ENCODE data around the gene JAKMIP1. TPM values are rescaled to one million over a fixed set of nuclear protein-coding genes. Genes with fewer than 3 reads are reported as not detected.

The JAKMIP1 gene
- total and polyA plus RNA-seq, 2 of the 13 experiments (the other 11 are each of a cell fraction or from before 2014, with no cell fraction given) = not detected

DNA sequence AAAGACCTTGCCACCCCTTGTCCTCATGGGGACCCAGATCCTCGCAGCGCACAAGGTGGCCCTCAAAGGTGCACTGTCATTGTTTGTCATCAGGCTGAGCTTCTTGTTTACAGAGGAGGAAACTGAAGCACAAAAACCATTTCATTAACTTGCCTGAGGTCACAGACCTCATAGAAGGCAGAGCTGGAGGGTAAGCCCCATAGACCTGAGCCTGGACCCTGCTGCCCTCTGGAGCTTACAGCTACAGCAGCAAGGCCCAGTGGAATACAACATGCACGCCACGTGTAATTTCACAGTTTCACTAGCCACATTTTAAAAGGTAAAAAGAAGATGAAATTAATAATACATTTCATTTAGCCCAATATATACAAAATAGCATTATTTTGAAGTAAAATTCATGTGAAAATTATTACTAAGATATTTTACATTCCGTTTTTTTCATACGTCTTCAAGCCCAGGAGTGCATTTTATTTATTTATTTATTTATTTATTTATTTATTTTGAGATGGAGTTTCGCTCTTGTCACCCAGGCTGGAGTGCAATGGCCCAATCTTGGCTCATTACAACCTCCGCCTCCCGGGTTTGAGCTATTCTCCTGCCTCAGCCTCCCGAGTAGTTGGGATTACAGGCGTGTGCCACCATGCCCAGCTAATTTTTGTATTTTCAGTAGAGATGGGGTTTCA, 8.8 kb downstream of the JAKMIP1 start (continued):
- TF ChIP-seq MAX (IDR thresholded peaks at IDR 0.05) (0 out of 2 replicates have a peak, but pooled peaks have one; percentile 23), NFE2L2 (IDR thresholded peaks at IDR 0.05; ENCODE audit: low read length) (peak; percentile 40; the same call in 1 of the 2 replicates), ZNF446 (CRISPR knock-in tag; IDR thresholded peaks at IDR 0.05) (no peak), ZNF230 (CRISPR knock-in tag; IDR thresholded peaks at IDR 0.05) (no peak)

- TF ChIP-seq, protein P1, sequence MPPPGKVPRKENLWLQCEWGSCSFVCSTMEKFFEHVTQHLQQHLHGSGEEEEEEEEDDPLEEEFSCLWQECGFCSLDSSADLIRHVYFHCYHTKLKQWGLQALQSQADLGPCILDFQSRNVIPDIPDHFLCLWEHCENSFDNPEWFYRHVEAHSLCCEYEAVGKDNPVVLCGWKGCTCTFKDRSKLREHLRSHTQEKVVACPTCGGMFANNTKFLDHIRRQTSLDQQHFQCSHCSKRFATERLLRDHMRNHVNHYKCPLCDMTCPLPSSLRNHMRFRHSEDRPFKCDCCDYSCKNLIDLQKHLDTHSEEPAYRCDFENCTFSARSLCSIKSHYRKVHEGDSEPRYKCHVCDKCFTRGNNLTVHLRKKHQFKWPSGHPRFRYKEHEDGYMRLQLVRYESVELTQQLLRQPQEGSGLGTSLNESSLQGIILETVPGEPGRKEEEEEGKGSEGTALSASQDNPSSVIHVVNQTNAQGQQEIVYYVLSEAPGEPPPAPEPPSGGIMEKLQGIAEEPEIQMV (CRISPR knock-in tag; IDR thresholded peaks at IDR 0.05; ENCODE audit: low read depth) = no peak
- TF ChIP-seq MXD4 (CRISPR knock-in tag; IDR thresholded peaks at IDR 0.05) = no peak
- TF ChIP-seq JDP2 (CRISPR knock-in tag; IDR thresholded peaks at IDR 0.05; ENCODE audit: borderline replicate concordance) = no peak
- no peak for TF ChIP-seq MBNL3 (CRISPR knock-in tag; conservative IDR thresholded peaks at IDR 0.05)
- TF ChIP-seq KDM6A (CRISPR knock-in tag; IDR thresholded peaks at IDR 0.05; ENCODE audit: low read depth) = no peak
- TF ChIP-seq PAWR (CRISPR knock-in tag; IDR thresholded peaks at IDR 0.05; ENCODE audit: borderline replicate concordance) = no peak
- no peak for TF ChIP-seq REXO4 (CRISPR knock-in tag; IDR thresholded peaks at IDR 0.05; ENCODE audit: borderline replicate concordance)
- no peak for TF ChIP-seq MTA3 (CRISPR knock-in tag; IDR thresholded peaks at IDR 0.05)
- no peak for TF ChIP-seq U2AF2 (IDR thresholded peaks at IDR 0.05; ENCODE audit: low read depth, low read length)
- TF ChIP-seq GABPA (IDR thresholded peaks at IDR 0.05; ENCODE audit: low read depth, low read length) = no peak
- no peak for TF ChIP-seq GABPA (CRISPR knock-in tag; IDR thresholded peaks at IDR 0.05; ENCODE audit: low read depth)
- no peak for TF ChIP-seq TOE1 (CRISPR knock-in tag; IDR thresholded peaks at IDR 0.05)
- TF ChIP-seq ZNF552 (CRISPR knock-in tag; IDR thresholded peaks at IDR 0.05; ENCODE audit: borderline replicate concordance) = no peak
- no peak for TF ChIP-seq ZNF614 (CRISPR knock-in tag; IDR thresholded peaks at IDR 0.05; ENCODE audit: borderline replicate concordance)
- TF ChIP-seq FOSL2 (CRISPR knock-in tag; IDR thresholded peaks at IDR 0.05) = no peak
- no peak for TF ChIP-seq ZNF670 (CRISPR knock-in tag; IDR thresholded peaks at IDR 0.05; ENCODE audit: borderline replicate concordance)
- TF ChIP-seq ZNF768 (CRISPR knock-in tag; IDR thresholded peaks at IDR 0.05) = no peak
- POLR2A ChIA-PET = no interaction called here
- no peaks in the 10 kb centered on the region for H3K79me2 ChIP-seq (ENCODE audit: insufficient read depth, low read length)
- CTCF ChIA-PET (ENCODE audit: low intra/inter-chr PET ratio, low total read pairs) = no interaction called here
- H3K36me3 ChIP-seq (replicated peaks in 1 of 2; ENCODE audit: control insufficient read depth in 1 of 2, insufficient read depth in 2 of 2, low read length in 2 of 2) = no peaks in the 10 kb centered on the region
- intact Hi-C loops (cut with micrococcal nuclease; ENCODE audit: unreplicated experiment) = loop anchor here (10.0 kb wide), 1 partner anchor 196 kb away; no protein-coding TSS in a partner anchor
- WGBS (ENCODE audit: low lambda C conversion rate) = 0% methylated on average over 2 of the region's 8 CpGs
- H3K27me3 ChIP-seq (ENCODE audit: control insufficient read depth in 1 of 2, insufficient read depth in 2 of 2, low read length in 2 of 2) = peaks cover 2 to 27% of the 10 kb centered on the region in 2 experiments; a peak in 3 of 5 replicates
- no peak overlapping the region for H3K9ac ChIP-seq (ENCODE audit: insufficient read depth, low read depth, low read length)
- 0 out of 2 replicates have a peak, but pooled peaks cover 6% of the 10 kb centered on the region for H3K4me1 ChIP-seq (ENCODE audit: insufficient read depth, low read length)
- H3K9me3 ChIP-seq (ENCODE audit: low read length) = no peaks in the 10 kb centered on the region
- no peak overlapping the region for H3K4me2 ChIP-seq (ENCODE audit: low read depth, low read length)
- no TSS peak for BruUV-seq (replicated peaks)
- no peak overlapping the region for H3K27ac ChIP-seq (ENCODE audit: extremely low read length, insufficient read depth, low read length)
- FAIRE-seq = no peak
- no peak overlapping the region for H3K4me3 ChIP-seq (replicated peaks in 1 of 3; ENCODE audit: insufficient read depth in 1 of 3, low read depth in 2 of 3, low read length in 3 of 3)
- H4K20me1 ChIP-seq (ENCODE audit: insufficient read depth, low read length) = no peaks in the 10 kb centered on the region
- in situ Hi-C loops (cut with HindIII; ENCODE audit: extremely low pct_ligation_motif_present, low pct_unique_long_range_greater_than_20kb) = no loop called here
- no peak overlapping the region for H2AFZ ChIP-seq (ENCODE audit: low read length)
- no peak for ATAC-seq
- DNase-seq (ENCODE audit: low spot score) = no peak
These were observed 9.9 kb downstream of the JAKMIP1 start for GRCh38 chr4:6190486-6190885.
